Measurements from ENCODE around the gene MYO1A.
"Not testable (repeated sequence)": the region's sequence is repeated elsewhere in the genome, so short reads cannot be mapped to it uniquely, and the experiment has no call there.

MYO1A gene

GRCh38 chr12:57046947-57047890 is 2.7 kb downstream of the MYO1A start:
- no peak for DNase-seq (ENCODE audit: low read depth in 3 of 3)

- no peak for DNase-seq (ENCODE audit: low read depth in 3 of 3)
These were observed 3.7 kb downstream of the MYO1A start for GRCh38 chr12:57046086-57046791.

GRCh38 chr12:57044889-57045288 is 5.0 kb downstream of the MYO1A start:
- no peak for DNase-seq (ENCODE audit: low read depth in 3 of 3)

GRCh38 chr12:57044468-57044867 is 5.5 kb downstream of the MYO1A start:
- DNase-seq (ENCODE audit: low read depth in 3 of 3) = no peak

GRCh38 chr12:57042695-57043094 is 7.2 kb downstream of the MYO1A start:
- no peak for DNase-seq (ENCODE audit: low read depth in 3 of 3)

- no peak for DNase-seq (ENCODE audit: low read depth in 3 of 3)
These were observed 9.2 kb downstream of the MYO1A start for GRCh38 chr12:57040750-57041149.

GRCh38 chr12:57040211-57040610 is 9.7 kb downstream of the MYO1A start:
- no peak for DNase-seq (ENCODE audit: low read depth in 3 of 3)

GRCh38 chr12:57039016-57039798 is 10.7 kb downstream of the MYO1A start:
- no peak for DNase-seq (ENCODE audit: low read depth in 3 of 3)

GRCh38 chr12:57037264-57037663 is 12.7 kb downstream of the MYO1A start:
- no peak for DNase-seq (ENCODE audit: low read depth in 3 of 3)

- DNase-seq (ENCODE audit: low read depth in 3 of 3) = no peak
These were observed 16.5 kb downstream of the MYO1A start for GRCh38 chr12:57033431-57033830.

- DNase-seq (ENCODE audit: low read depth in 3 of 3) = no peak
These were observed 18.1 kb downstream of the MYO1A start for GRCh38 chr12:57031789-57032188.

- DNase-seq (ENCODE audit: low read depth in 3 of 3) = no peak
These were observed 18.7 kb downstream of the MYO1A start for GRCh38 chr12:57031138-57031725.

GRCh38 chr12:57029457-57029856 is 20.5 kb downstream of the MYO1A start:
- no peak for DNase-seq (ENCODE audit: low read depth in 3 of 3)

- no peak for DNase-seq (ENCODE audit: low read depth in 3 of 3)
These were observed 22.1 kb downstream of the MYO1A start for GRCh38 chr12:57027805-57028153.

- DNase-seq (ENCODE audit: low read depth in 3 of 3) = no peak
These were observed 22.7 kb downstream of the MYO1A start for GRCh38 chr12:57027011-57027804.

GRCh38 chr12:57025196-57025595 is 24.7 kb downstream of the MYO1A start:
- DNase-seq (ENCODE audit: low read depth in 3 of 3) = no peak

GRCh38 chr12:57022324-57022723 is 27.6 kb downstream of the MYO1A start:
- not testable (repeated sequence) for DNase-seq (ENCODE audit: low read depth in 3 of 3)

GRCh38 chr12:57019983-57020719 is 29.8 kb downstream of the MYO1A start:
- no peak for DNase-seq (ENCODE audit: low read depth in 3 of 3)

GRCh38 chr12:57018906-57019305 is 31.0 kb downstream of the MYO1A start:
- DNase-seq (ENCODE audit: low read depth in 3 of 3) = no peak

GRCh38 chr12:57018353-57018752 is 31.6 kb downstream of the MYO1A start:
- DNase-seq (ENCODE audit: low read depth in 3 of 3) = not testable (repeated sequence)
